NOMO-1 (cell line): ENCODE measurements around the gene UBE3A.
"Not testable (repeated sequence)": the region's sequence is repeated elsewhere in the genome, so short reads cannot be mapped to it uniquely, and the experiment has no call there.

Source experiments
- DNase-seq, 2 experiments: peaks; one replicate each; lab custom pipeline; 2025; ENCODE audit not compliant: unreplicated experiment in 2 of 2; lab: John Stamatoyannopoulos, UW

Gene UBE3A

GRCh38 chr15:25439369-25439836 is 579 bp upstream of the UBE3A start:
- DNase-seq, result peak in 1 of 2 experiments; percentile 33

- peak; percentile 25 to 33 for DNase-seq
Observed at GRCh38 chr15:25437777-25438600, 835 bp downstream of the UBE3A start.

- DNase-seq, result no peak
Observed at GRCh38 chr15:25436707-25437106, 2.1 kb downstream of the UBE3A start.

GRCh38 chr15:25435474-25436243 is 3.2 kb downstream of the UBE3A start:
- no peak for DNase-seq

- DNase-seq, result no peak
Observed at GRCh38 chr15:25433118-25433865, 5.5 kb downstream of the UBE3A start.

GRCh38 chr15:25431836-25432561 is 6.8 kb downstream of the UBE3A start:
- no peak for DNase-seq

GRCh38 chr15:25427861-25428260 is 11.0 kb downstream of the UBE3A start:
- no peak for DNase-seq

GRCh38 chr15:25426896-25427610 is 11.8 kb downstream of the UBE3A start:
- DNase-seq, result no peak

GRCh38 chr15:25424073-25424472 is 14.8 kb downstream of the UBE3A start:
- DNase-seq, result no peak

- no peak for DNase-seq
Observed at GRCh38 chr15:25422021-25422420, 16.8 kb downstream of the UBE3A start.

- no peak for DNase-seq
Observed at GRCh38 chr15:25418202-25418601, 20.6 kb downstream of the UBE3A start.

GRCh38 chr15:25417604-25418003 is 21.2 kb downstream of the UBE3A start:
- DNase-seq, result no peak

GRCh38 chr15:25416693-25417092 is 22.1 kb downstream of the UBE3A start:
- DNase-seq, result no peak

GRCh38 chr15:25415707-25416106 is 23.1 kb downstream of the UBE3A start:
- no peak for DNase-seq

GRCh38 chr15:25415217-25415616 is 23.6 kb downstream of the UBE3A start:
- DNase-seq, result no peak

GRCh38 chr15:25410649-25411048 is 28.2 kb downstream of the UBE3A start:
- peak in 1 of 2 experiments; percentile 62 for DNase-seq

- not testable (repeated sequence) for DNase-seq
Observed at GRCh38 chr15:25409731-25410130, 29.1 kb downstream of the UBE3A start.

GRCh38 chr15:25408929-25409328 is 29.9 kb downstream of the UBE3A start:
- no peak for DNase-seq

GRCh38 chr15:25408428-25408827 is 30.4 kb downstream of the UBE3A start:
- DNase-seq, result no peak

GRCh38 chr15:25407950-25408349 is 30.9 kb downstream of the UBE3A start:
- DNase-seq, result no peak
